K562 (cell line): ENCODE data around the gene RNASEH2A. TPM values are rescaled to one million over a fixed set of nuclear protein-coding genes. Genes with fewer than 3 reads are reported as not detected.

Source experiments
- ATAC-seq: fragments of 200-7000 bp; cut with Tn5 transposase; 3 replicates; pipeline ENCODE4 v1.9.1; 2020; ENCODE audit warnings: moderate library complexity
- Bru-seq: library from RNA; stranded (reverse); fragments of 400-500 nt; gene quantifications from one replicate; lab custom pipeline; 2021; lab: Mats Ljungman, UMichigan
- BruChase-seq, 2 experiments: library from RNA; stranded (reverse); fragments of 400-500 nt; gene quantifications; one replicate each; lab custom pipeline; 2021; lab: Mats Ljungman, UMichigan
- BruUV-seq: library from RNA; stranded (reverse); fragments of 400-500 nt; replicated peaks from 2 replicates; lab custom pipeline; 2021; lab: Mats Ljungman, UMichigan
- CTCF ChIA-PET: fragments of 300-600 bp; formaldehyde crosslinking; extraction: SDS; loops from one replicate; lab custom pipeline; 2021; ENCODE audit warnings: low intra/inter-chr PET ratio; lab: Yijun Ruan, JAX
- POLR2A ChIA-PET: fragments of 300-600, 350-650 bp; sonication (Branson Sonifier 250); formaldehyde crosslinking; extraction: SDS; loops from one replicate; lab custom pipeline; 2021; ENCODE audit warnings: antibody characterized with exemption, inconsistent platforms; lab: Yijun Ruan, JAX
- DNase-seq, 4 experiments: peaks; one replicate each; pipeline versions ENCODE4 v3.0.0 to v3.0.0-alpha.2; 2011 to 2018; ENCODE audit warnings: low spot score in 3 of 4, mixed read lengths in 3 of 4; ENCODE audit errors: extremely low read depth in 1 of 4
- FAIRE-seq: peaks from 2 replicates; lab custom pipeline; 2011; peaks lifted over from hg19 to GRCh38; lab: Jason Lieb, UNC
- H2AFZ ChIP-seq: 2 replicates; pipeline ENCODE4 v1.6.0; 2011; ENCODE audit warnings: low read depth, low read length, control low read depth, inconsistent platforms
- H3K27ac ChIP-seq: fragments of 200-600 bp; 3 replicates; pipeline ENCODE4 v1.8.0; 2011; ENCODE audit warnings: low read depth, mild to moderate bottlenecking, control low read depth, inconsistent platforms, low read length, moderate library complexity, mixed read lengths; ENCODE audit errors: extremely low read depth
- H3K27me3 ChIP-seq, 2 experiments: fragments of 300-600 bp in 1 of 2; 2 replicates in 1 of 2; 3 replicates in 1 of 2; pipeline versions ENCODE4 v1.6.0 to v1.8.0; 2011; ENCODE audit warnings: inconsistent platforms in 2 of 2, low read length in 2 of 2, mild to moderate bottlenecking in 1 of 2, mixed read lengths in 1 of 2, moderate library complexity in 1 of 2; ENCODE audit not compliant: control insufficient read depth in 2 of 2, insufficient read depth in 2 of 2
- H3K36me3 ChIP-seq: fragments of 300-600 bp; 3 replicates; pipeline ENCODE4 v1.8.0; 2011; ENCODE audit warnings: mild to moderate bottlenecking, low read length, inconsistent platforms; ENCODE audit not compliant: control insufficient read depth, insufficient read depth
- H3K4me1 ChIP-seq, 2 experiments: fragments of 200-600 bp in 1 of 2; replicated peaks in 1 of 2; 2 replicates in 1 of 2; 3 replicates in 1 of 2; pipeline versions ENCODE4 v1.5.1 to v1.8.0; 2011; ENCODE audit warnings: inconsistent platforms in 2 of 2, low read length in 2 of 2, mild to moderate bottlenecking in 1 of 2, mixed read lengths in 1 of 2, moderate library complexity in 1 of 2; ENCODE audit not compliant: control insufficient read depth in 2 of 2, insufficient read depth in 2 of 2
- H3K4me2 ChIP-seq: 2 replicates; pipeline ENCODE4 v1.6.1; 2011; ENCODE audit warnings: low read length, control low read depth, inconsistent platforms, mixed read lengths; ENCODE audit not compliant: insufficient read depth
- H3K4me3 ChIP-seq: fragments of 200-600 bp; sonication (generic), shearing (Covaris generic); 2 replicates; pipeline ENCODE4 v1.5.1; 2016; ENCODE audit warnings: control low read depth, inconsistent platforms
- H3K79me2 ChIP-seq: fragments of 200-600 bp; 3 replicates; pipeline ENCODE4 v1.8.0; 2011; ENCODE audit warnings: low read length, inconsistent platforms; ENCODE audit not compliant: control insufficient read depth, insufficient read depth
- H3K9ac ChIP-seq, 2 experiments: 2 replicates each; pipeline versions ENCODE4 v1.6.0 to v1.6.1; 2011; ENCODE audit warnings: low read depth in 2 of 2, low read length in 2 of 2, control low read depth in 1 of 2, inconsistent platforms in 1 of 2, mild to moderate bottlenecking in 1 of 2, mixed read lengths in 1 of 2; ENCODE audit not compliant: insufficient read depth in 1 of 2
- H3K9me1 ChIP-seq: one replicate; pipeline ENCODE4 v1.6.0; 2011; ENCODE audit warnings: inconsistent platforms, mild to moderate bottlenecking, low read length, moderate library complexity; ENCODE audit not compliant: control insufficient read depth, insufficient read depth
- H3K9me3 ChIP-seq: replicated peaks from 2 replicates; pipeline ENCODE4 v1.5.1; 2011; ENCODE audit warnings: low read depth, low read length, inconsistent platforms; ENCODE audit not compliant: control insufficient read depth, insufficient read depth
- H4K20me1 ChIP-seq: replicated peaks from 2 replicates; pipeline ENCODE4 v1.6.1; 2011; ENCODE audit warnings: low read length, inconsistent platforms, mixed read lengths; ENCODE audit not compliant: control insufficient read depth, insufficient read depth
- E2F6 ChIP-seq, 2 experiments: IDR thresholded peaks; 2 replicates each; pipeline ENCODE4 v1.6.1; 2011; ENCODE audit warnings: borderline replicate concordance in 1 of 2, control low read depth in 1 of 2, low read depth in 1 of 2, low read length in 1 of 2, mild to moderate bottlenecking in 1 of 2, mixed read lengths in 1 of 2, moderate library complexity in 1 of 2; ENCODE audit not compliant: insufficient read depth in 1 of 2, insufficient read length in 1 of 2, poor library complexity in 1 of 2, severe bottlenecking in 1 of 2; ENCODE audit errors: extremely low read depth in 1 of 2
- FOXJ3 ChIP-seq: sonication (generic); formaldehyde crosslinking; IDR thresholded peaks from 2 replicates; pipeline ENCODE4 v1.4.0; 2020; ENCODE audit warnings: mild to moderate bottlenecking, missing genetic modification reagents
- NCOA6 ChIP-seq: fragments of 450-650 bp; IDR thresholded peaks from 2 replicates; pipeline ENCODE4 v1.6.1; 2017; ENCODE audit warnings: mild to moderate bottlenecking
- SP1 ChIP-seq: sonication (generic); formaldehyde crosslinking; IDR thresholded peaks from 2 replicates; pipeline ENCODE4 v1.8.1; 2022; ENCODE audit warnings: mild to moderate bottlenecking, missing genetic modification reagents
- WGBS: fragments of 100-300 bp; shearing (Covaris generic); methylation state at CpG from one replicate; pipeline ENCODE4 v1.1.6; 2016; ENCODE audit warnings: low coverage, mixed read lengths; ENCODE audit not compliant: insufficient coverage; ENCODE audit errors: missing lambda C conversion rate; 5-methylcytosine and 5-hydroxymethylcytosine counted together
- in situ Hi-C: fragments of 300-500 bp; cut with MboI; formaldehyde crosslinking; loops from 4 replicates; pipeline ENCODE4 v1.15.0; 2018; ENCODE audit warnings: inconsistent platforms, mixed read lengths
- intact Hi-C: fragments of 100-400 bp; cut with micrococcal nuclease; formaldehyde crosslinking; loops from 2 replicates; pipeline ENCODE4 v1.14.2; 2022
- long read RNA-seq, 3 experiments: library from polyadenylated mRNA in 2 of 3; library from RNA in 1 of 3; unstranded in 2 of 3; stranded (forward) in 1 of 3; transcript quantifications; one replicate each; pipeline ENCODE4 v2.0.0, GENCODE V29; 2019 to 2022
- polyA minus RNA-seq, 3 experiments: library from RNA; depleted of rRNA, polyadenylated mRNA; stranded (reverse); fragments of >200 nt; gene quantifications; 2 replicates each; pipeline ENCODE4 v1.2.3, GENCODE V29; 2011
- polyA plus RNA-seq, 8 experiments: library from polyadenylated mRNA; depleted of rRNA in 4 of 8; stranded (reverse) in 5 of 8; unstranded in 3 of 8; fragments of >200 nt; fragmentation: Nextera tagmentation in 2 of 8; fragmentation: Illumina TruSeq in 1 of 8; extraction: Ambion mirVana in 2 of 8; extraction: Trizol in 1 of 8; gene quantifications; 2 replicates each; pipeline versions ENCODE4 v1.2.1 to v1.2.3, GENCODE V29; 2011 to 2014; ENCODE audit warnings: inconsistent platforms in 1 of 8, missing spikeins in 1 of 8
- total RNA-seq, 7 experiments: library from RNA; depleted of rRNA in 6 of 7; stranded (reverse); fragments of >200 nt in 6 of 7; fragmentation: Illumina TruSeq in 2 of 7; extraction: Trizol in 2 of 7; gene quantifications; 2 replicates each; pipeline versions ENCODE4 v1.2.1 to v1.2.3, GENCODE V29; 2011 to 2021; ENCODE audit warnings: low replicate concordance in 1 of 7
- TF ChIP-seq, protein P1 (sequence below): fragments of 450-650 bp; IDR thresholded peaks from 2 replicates; pipeline ENCODE4 v1.6.1; 2014; ENCODE audit warnings: low read depth, mild to moderate bottlenecking, moderate library complexity, borderline replicate concordance
- TF ChIP-seq, protein P2 (sequence below), 2 experiments: IDR thresholded peaks; 2 replicates each; pipeline ENCODE4 v1.6.1; 2012; ENCODE audit warnings: improper control_type of control experiment in 2 of 2, low read depth in 2 of 2, low read length in 2 of 2, borderline replicate concordance in 1 of 2

The RNASEH2A gene
- total RNA-seq (2011; cell fraction: chromatin; rRNA removed; ENCODE audit: low replicate concordance), result 24.8 and 63.1 TPM in 2 replicates
- total RNA-seq (2011; cell fraction: nucleolus; rRNA removed), result 48.6 and 51.0 TPM in 2 replicates
- total RNA-seq (2011; cell fraction: nucleoplasm; rRNA removed), result 42.1 and 45.2 TPM in 2 replicates
- total RNA-seq (2014; rRNA removed) (62.7 and 80.8 TPM in 2 replicates), total RNA-seq (2014; rRNA removed; fragmentation: Illumina TruSeq; extraction: Trizol) (36.7 TPM in 2 replicates), total RNA-seq (2015; rRNA removed; fragmentation: Illumina TruSeq; extraction: Trizol) (60.2 and 61.7 TPM in 2 replicates), total RNA-seq (2021) (53.9 and 64.1 TPM in 2 replicates), polyA plus RNA-seq (2011; rRNA removed) (60.7 and 62.8 TPM in 2 replicates), polyA plus RNA-seq (2014; fragmentation: Illumina TruSeq; extraction: Trizol) (46.9 and 74.6 TPM in 2 replicates), polyA plus RNA-seq (2014; fragmentation: Nextera tagmentation; extraction: Ambion mirVana) (10 to 100 TPM; 22.3 to 34.6 TPM), polyA plus RNA-seq (2014; rRNA removed) (78.0 and 107 TPM in 2 replicates), polyA minus RNA-seq (2011; rRNA and poly(A)+ RNA removed) (62.8 and 83.0 TPM in 2 replicates), Bru-seq, nascent RNA (percentile 64 among the genes with signal in this experiment), BruChase-seq, experiment 1, labeled RNA remaining after a 2-hour chase (percentile 66 among the genes with signal in this experiment), BruChase-seq, experiment 2, labeled RNA remaining after a 6-hour chase (percentile 65 among the genes with signal in this experiment)
- 109 and 127 TPM in 2 replicates for polyA plus RNA-seq (2011; cell fraction: cytosol; rRNA removed)
- 59.9 and 78.3 TPM in 2 replicates for polyA plus RNA-seq (2011; cell fraction: nucleus; rRNA removed)
- 43.0 and 67.1 TPM in 2 replicates for polyA plus RNA-seq (2012)
- 47.4 and 60.5 TPM in 2 replicates for polyA minus RNA-seq (2011; cell fraction: cytosol; rRNA and poly(A)+ RNA removed)
- polyA minus RNA-seq (2011; cell fraction: nucleus; rRNA and poly(A)+ RNA removed), result 17.8 and 23.9 TPM in 2 replicates
- long read RNA-seq, experiment 1, transcript RNASEH2A-201 (8 exons, 2,753 nt), result major isoform, 197 of 241 reads
- long read RNA-seq, experiment 1, transcript RNASEH2A-202 (4 exons, 878 nt), result minor isoform, 6 of 241 reads
- long read RNA-seq, experiment 1, partial matches to known transcripts, result 17 of 241 reads
- long read RNA-seq, experiment 1, other reads (novel, unspliced or antisense), result 18 of 241 reads
- long read RNA-seq, experiment 2, transcript RNASEH2A-201 (8 exons, 2,753 nt), result major isoform, 128 of 162 reads
- long read RNA-seq, experiment 2, partial matches to known transcripts, result 4 of 162 reads
- long read RNA-seq, experiment 2, other reads (novel, unspliced or antisense), result 23 of 162 reads
- long read RNA-seq, experiment 3, transcript RNASEH2A-201 (8 exons, 2,753 nt), result major isoform, 151 of 164 reads
- long read RNA-seq, experiment 3, partial matches to known transcripts, result 4 of 164 reads
- long read RNA-seq, experiment 3, other reads (novel, unspliced or antisense), result 7 of 164 reads

DNA sequence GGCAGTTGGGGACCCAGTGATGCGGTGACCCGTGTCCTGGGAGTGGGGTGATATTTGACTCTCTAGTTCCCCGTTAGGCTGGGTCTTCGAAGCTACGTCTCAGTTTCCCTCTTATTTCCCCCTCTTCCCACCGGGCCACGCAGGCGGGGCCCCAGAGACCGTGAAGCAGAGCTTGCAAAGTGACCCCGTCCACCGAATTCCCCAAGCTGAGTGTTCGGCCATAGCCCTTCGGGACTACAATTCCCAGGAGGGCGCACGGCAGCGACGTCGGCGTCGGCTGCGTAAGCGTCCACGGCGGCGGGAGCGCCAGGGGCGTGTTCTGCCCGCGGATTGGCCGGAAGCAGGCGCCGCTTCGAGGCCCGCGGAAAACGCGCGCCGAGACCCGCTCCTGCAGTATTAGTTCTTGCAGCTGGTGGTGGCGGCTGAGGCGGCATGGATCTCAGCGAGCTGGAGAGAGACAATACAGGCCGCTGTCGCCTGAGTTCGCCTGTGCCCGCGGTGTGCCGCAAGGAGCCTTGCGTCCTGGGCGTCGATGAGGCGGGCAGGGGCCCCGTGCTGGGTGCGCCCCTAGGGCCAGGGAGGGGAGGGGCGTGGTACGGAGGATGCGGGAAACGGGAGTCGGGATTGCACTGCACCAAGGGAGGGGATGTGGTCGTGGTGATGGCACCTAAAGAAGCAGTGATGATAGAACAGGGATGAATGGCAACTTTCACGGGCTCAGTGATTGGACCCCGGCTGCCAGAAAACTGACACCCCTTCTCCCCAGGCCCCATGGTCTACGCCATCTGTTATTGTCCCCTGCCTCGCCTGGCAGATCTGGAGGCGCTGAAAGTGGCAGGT lies at the start of gene RNASEH2A:
TSS of gene RNASEH2A (plus strand) at position 343 of the 840 bp plus-strand sequence. CDS start at position 433, 90 bp downstream.
- TSS peak; percentile 83 for BruUV-seq
- peak; percentile 89 for FAIRE-seq
- TF ChIP-seq E2F6 (IDR thresholded peaks at IDR 0.05; ENCODE audit: borderline replicate concordance in 1 of 2, extremely low read depth in 1 of 2, insufficient read depth in 1 of 2, insufficient read length in 1 of 2, low read depth in 1 of 2, low read length in 1 of 2, poor library complexity in 1 of 2, severe bottlenecking in 1 of 2) (peak; percentile 95 to 98), NCOA6 (peak; percentile 99), FOXJ3 (CRISPR knock-in tag) (no peak), SP1 (peak; percentile 86)
- TF ChIP-seq, protein P1, sequence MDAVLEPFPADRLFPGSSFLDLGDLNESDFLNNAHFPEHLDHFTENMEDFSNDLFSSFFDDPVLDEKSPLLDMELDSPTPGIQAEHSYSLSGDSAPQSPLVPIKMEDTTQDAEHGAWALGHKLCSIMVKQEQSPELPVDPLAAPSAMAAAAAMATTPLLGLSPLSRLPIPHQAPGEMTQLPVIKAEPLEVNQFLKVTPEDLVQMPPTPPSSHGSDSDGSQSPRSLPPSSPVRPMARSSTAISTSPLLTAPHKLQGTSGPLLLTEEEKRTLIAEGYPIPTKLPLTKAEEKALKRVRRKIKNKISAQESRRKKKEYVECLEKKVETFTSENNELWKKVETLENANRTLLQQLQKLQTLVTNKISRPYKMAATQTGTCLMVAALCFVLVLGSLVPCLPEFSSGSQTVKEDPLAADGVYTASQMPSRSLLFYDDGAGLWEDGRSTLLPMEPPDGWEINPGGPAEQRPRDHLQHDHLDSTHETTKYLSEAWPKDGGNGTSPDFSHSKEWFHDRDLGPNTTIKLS, result peak; percentile 90
- TF ChIP-seq, protein P2, sequence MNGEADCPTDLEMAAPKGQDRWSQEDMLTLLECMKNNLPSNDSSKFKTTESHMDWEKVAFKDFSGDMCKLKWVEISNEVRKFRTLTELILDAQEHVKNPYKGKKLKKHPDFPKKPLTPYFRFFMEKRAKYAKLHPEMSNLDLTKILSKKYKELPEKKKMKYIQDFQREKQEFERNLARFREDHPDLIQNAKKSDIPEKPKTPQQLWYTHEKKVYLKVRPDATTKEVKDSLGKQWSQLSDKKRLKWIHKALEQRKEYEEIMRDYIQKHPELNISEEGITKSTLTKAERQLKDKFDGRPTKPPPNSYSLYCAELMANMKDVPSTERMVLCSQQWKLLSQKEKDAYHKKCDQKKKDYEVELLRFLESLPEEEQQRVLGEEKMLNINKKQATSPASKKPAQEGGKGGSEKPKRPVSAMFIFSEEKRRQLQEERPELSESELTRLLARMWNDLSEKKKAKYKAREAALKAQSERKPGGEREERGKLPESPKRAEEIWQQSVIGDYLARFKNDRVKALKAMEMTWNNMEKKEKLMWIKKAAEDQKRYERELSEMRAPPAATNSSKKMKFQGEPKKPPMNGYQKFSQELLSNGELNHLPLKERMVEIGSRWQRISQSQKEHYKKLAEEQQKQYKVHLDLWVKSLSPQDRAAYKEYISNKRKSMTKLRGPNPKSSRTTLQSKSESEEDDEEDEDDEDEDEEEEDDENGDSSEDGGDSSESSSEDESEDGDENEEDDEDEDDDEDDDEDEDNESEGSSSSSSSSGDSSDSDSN (IDR thresholded peaks at IDR 0.05; ENCODE audit: borderline replicate concordance in 1 of 2, low read depth in 2 of 2, low read length in 2 of 2), result peak in 1 of 2 experiments; percentile 45; a peak in 1 of 4 replicates

More for the DNA sequence above, at the start of gene RNASEH2A:
- Histone ChIP-seq H3K36me3 (peaks cover 34% of the 10 kb centered on the region; the same call in 2 of the 3 replicates), H3K27ac (peak within 1 kb of the TSS; percentile 93), H3K4me3 (peak within 1 kb of the TSS; percentile 80), H4K20me1 (no peaks in the 10 kb centered on the region), H3K9ac (peak within 1 kb of the TSS; percentile 87 to 94), H3K9me3 (no peaks in the 10 kb centered on the region), H3K27me3 (no peaks in the 10 kb centered on the region), H3K4me2 (peak within 1 kb of the TSS; percentile 95), H2AFZ (peak within 1 kb of the TSS; percentile 99), H3K79me2 (peaks cover 18% of the 10 kb centered on the region), H3K4me1 (peaks cover 14 to 45% of the 10 kb centered on the region in 2 experiments; a peak in 4 of 5 replicates), H3K9me1 (no peaks in the 10 kb centered on the region)
- in situ Hi-C loops, result no loop called here
- CTCF ChIA-PET, result no interaction called here
- DNase-seq, result peak; percentile 88 to 95 (median 90)
- intact Hi-C loops, result no loop called here
- POLR2A ChIA-PET, result interaction anchor here (0.7 to 1.4 kb wide), 9 partner anchors 9 to 311 kb away, joined by 3 to 11 read pairs (median 4); partner anchors contain the start of gene JUNB
- ATAC-seq, result peak; percentile 95
- 3% methylated on average over 52 of the region's 66 CpGs for WGBS
